Posterior cingulate gyrus (tissue), 11 donors: Measurements from ENCODE around the gene TEX35.

ENCODE experiments used
- DNase-seq, 10 donors: peaks; one replicate each; pipeline versions ENCODE4 v3.0.0 to v3.0.0-alpha.2; 2020 to 2021; ENCODE audit warnings: mixed read lengths in 3 of 10
- intact Hi-C: fragments of 100-400 bp; cut with DNase I; formaldehyde crosslinking; loops from one replicate; pipeline ENCODE4 v1.15.1; 2023

TEX35 gene

DNA sequence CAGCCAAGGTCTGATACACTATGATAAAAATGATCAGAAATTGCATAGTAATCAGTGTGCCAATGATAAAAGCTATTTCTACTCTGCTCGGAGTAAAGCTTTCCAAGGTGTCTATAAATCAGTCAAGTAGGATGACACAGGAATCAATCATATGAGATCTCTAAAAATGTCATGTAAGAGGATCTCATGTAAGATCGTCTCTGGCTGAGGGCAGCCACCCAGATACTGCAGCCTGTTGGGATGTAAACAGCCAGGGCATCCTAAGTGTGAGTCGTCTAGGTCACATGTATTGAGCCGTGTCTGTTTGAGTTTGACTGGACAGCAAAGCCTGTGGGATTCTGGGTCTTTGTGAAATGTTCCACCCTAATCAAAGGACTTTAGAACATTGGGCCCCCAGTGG lies 2.8 kb upstream of the TEX35 start:
- intact Hi-C loops = no loop called here
- DNase-seq = peak in 1 of 10 donors; percentile 25

DNA sequence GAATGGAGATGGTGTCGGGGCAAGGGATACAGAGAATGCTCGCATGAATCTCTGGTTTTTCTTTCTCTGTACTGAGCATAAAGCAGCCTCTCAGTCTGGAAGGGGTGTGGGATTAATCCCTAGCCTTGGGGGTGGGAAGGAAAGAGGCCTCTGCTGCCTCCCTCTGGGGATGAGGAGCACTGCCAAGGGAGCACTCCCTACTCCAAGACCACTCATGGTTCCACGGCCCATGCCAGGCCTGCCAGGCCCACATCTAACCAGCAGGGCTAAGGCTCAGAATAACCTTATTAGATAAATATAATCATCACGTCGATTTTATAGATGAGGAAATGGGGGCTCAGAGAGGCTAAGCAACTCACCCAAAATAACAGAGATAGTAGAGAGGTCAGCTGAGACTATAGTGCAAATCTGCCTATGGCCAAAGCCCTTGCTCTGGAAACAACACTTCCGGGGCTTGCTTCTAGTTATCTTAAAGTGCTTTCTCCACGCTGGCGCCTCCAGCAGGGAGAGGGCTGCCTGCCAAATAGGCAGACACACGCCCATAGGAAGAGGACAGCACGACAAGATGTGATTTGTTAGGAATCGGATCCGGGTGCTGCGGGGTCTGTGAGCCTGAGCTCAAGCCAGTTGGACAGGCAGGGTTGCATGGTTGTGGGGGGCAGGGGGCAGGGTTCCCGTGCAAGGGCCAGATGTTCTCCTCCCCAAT lies 522 bp downstream of the TEX35 start:
- intact Hi-C loops = no loop called here
- DNase-seq = peak in 1 of 10 donors; percentile 86

DNA sequence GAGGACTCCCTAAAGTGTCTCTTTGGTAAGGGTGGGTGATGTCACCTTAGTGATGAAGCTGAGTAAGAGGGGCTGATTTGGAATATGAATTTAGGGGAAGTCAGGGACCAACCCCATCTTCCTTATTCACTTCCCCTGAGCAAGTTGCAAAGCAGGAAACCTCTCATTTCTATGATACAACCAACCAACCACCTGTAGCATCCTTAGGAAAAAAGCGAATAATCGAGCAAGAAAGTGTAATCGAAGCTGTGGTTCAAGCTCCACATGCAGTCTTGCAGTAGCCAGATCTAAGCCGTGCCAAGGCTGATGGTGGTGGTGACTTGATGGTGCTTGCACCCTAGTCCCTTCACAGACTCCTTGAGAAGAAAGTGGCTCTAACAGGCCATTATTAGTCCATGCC lies 3.2 kb downstream of the TEX35 start:
- DNase-seq = no peak
- intact Hi-C loops = no loop called here

DNA sequence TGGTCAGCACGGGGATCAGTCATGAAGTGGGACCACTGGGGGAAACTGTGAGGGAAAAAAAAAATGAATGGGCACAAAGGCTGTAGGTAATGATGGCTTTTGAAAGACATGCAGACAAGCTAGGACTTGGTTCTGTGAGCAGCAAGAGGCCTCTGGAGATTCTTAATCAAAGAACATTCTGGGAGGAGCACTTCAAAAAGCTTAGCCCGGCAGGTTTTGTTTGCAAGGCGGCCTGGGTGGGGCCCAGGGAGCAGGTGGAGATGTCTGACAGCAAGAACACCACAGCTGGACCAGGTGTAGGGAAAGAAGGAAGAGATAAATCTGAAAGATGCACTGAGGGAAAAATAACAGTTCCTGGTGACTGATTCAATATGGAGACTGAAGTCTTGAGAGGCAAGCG lies 6.0 kb downstream of the TEX35 start:
- intact Hi-C loops = no loop called here
- DNase-seq = peak in 1 of 10 donors; percentile 74

DNA sequence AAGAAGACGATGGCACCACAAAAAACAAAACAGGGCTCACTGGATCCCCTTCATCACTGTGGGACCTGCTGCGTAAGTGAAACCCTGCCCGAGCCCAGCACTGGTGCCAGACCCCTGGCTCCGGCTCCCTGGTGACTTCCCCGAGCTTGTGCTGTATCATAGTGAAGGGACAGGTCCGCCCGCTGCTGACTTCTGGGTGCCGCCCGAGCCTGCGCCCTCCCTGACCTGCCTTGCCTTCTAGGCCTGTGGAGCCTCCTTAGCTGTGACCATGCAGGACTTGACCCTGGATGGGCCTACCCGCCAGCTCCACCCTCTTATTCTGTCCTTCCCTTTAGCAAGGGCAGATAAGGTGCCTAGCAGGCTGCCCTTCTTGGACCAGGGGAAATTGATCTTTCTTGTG lies 7.9 kb downstream of the TEX35 start:
- intact Hi-C loops = no loop called here
- DNase-seq = peak in 1 of 10 donors; percentile 62

DNA sequence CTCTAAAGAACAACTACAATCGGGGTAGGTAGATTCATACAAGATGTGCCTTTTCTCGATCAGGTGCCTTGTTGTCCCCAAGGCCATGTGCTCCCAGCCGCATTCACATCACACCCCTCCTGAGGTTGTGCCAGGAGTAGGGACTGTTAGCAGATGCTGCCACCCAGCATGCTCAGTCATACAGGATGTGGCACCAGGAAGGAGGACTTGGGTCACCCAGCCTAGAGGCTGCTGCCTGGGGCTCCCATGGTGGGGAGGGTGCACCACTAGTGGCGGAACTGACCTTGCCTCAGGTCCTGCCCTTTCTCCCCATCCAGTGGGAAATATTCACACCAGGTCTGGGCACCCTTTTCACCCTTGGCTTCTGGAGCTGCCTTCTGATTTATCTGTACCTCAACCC lies 8.3 kb downstream of the TEX35 start:
- intact Hi-C loops = no loop called here

DNA sequence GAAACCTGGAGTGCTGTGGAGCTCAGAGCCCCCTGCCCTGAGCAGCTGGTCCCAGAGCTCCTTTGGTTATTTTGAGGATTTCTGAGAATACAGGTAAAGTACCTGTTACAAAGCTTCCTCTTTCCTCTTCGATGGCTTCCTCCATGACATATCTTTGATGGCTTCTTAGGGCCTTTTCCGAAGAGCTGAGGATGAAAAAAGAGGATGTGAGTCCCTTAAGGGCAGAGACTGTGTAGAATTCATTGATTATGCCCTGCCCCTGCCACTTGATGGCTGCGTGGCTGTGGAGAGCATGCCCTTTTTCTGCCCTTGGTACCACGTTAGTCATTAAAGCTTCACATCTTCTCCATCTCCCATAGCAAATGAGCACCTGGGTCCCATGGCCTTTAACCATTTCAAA lies 14.2 kb downstream of the TEX35 start:
- intact Hi-C loops = no loop called here
- no peak for DNase-seq

More for the DNA sequence above, 8.3 kb downstream of the TEX35 start:
- peak in 1 of 10 donors; percentile 60 for DNase-seq

DNA sequence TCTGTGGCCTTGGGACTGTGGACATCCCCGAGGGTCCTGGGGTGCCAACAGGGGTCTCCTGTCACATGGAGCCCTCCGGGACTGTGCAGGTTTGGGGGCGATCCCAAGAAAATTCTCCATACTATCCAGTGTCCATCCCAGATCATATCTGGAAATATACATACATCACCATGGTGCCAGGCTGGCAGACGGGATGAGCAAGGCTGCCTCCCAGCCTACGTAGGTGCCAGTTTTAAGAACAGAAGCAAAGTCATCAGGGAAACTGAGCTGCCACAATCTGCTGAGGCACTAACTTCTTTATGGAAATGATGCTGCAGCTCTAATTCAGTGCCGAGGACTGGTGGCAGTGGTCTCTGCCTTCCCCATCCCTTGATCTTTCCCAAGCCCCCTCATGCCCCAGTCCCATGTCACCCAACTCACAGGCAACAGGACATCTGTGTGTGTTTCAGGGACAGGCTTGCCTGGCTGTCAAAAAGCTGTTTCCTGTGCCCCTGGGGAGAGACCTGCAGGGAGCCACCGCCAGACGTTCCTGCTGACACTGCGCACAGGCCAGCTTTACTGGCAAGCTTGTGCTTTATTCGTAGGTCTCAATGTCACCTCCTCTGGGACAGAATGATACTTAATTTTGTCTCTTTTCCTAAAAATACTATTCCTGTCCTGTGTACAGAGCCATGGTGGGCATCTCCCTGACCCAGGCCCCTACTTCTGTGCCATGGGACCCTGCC lies 15.5 kb downstream of the TEX35 start:
- intact Hi-C loops = no loop called here
- peak in 2 of 10 donors; percentile 37 to 92 for DNase-seq

DNA sequence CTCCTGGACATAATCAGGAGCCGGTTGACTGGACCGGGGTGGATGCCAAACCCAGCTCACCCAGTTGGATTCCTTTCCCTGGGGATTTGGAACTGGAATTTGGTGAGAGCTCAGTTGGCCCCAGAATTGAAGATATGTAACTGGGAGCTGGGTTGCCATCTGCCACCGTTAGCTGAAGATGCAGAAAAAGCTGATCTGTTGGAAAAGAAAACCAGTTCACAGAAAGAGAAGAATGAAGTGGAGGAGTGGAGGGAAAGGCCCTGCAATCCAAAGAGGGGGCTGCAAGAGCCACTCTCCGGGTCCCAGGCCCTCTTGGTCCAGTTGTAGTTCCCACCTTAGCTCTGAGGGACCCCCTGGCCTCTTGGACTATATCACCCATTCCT lies 16.0 kb downstream of the TEX35 start:
- intact Hi-C loops = no loop called here
- DNase-seq = no peak

DNA sequence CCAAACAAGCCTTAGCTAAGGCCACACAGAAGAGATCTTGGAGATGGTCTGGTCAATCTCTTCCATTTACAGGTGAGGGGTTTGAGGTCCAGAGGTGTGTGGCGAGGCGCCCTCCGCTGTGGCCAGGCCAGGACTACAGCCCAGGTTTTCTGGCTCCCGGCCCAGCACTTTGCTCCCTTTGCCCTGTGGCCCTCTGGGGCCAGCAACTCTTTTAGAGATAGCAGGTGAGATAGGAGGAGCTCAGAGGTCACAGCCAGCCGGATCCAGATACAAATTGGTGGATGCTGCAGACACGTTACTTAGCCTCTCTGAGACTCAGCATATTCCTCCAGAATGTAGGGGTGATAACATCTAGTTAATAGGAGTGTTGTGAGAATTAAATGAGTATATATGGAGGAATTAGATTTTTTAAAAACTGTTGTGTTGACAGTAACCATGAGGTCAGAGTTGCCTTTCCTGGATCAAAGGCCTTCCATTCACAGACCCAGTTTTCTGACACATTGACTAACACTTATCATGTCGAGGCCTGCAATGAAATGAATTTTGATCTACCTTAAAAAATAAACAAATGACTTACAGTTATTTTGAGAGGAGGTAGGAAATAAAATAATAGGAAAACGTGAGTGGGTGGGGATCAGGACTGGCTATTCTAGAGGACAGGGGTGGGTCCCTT lies 16.6 kb downstream of the TEX35 start:
- DNase-seq = no peak
- intact Hi-C loops = no loop called here

DNA sequence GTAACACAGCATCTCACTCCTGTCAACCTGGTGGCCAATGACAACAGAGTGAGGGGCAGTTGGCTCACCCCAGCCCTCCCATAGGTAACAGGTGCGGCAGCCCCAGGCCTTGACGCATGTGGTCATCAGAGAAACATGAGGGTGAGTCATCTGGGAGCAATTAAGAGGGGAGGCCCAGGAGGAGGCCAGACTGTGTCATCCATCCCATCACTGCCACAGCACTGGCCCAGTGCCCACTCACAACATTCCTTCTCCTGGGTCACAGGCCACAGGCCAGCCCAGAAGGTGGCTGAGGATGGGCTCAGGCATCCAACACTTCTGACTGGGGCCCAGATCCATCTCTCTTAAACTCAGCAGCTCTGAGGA lies 17.1 kb downstream of the TEX35 start:
- intact Hi-C loops = no loop called here
- no peak for DNase-seq

DNA sequence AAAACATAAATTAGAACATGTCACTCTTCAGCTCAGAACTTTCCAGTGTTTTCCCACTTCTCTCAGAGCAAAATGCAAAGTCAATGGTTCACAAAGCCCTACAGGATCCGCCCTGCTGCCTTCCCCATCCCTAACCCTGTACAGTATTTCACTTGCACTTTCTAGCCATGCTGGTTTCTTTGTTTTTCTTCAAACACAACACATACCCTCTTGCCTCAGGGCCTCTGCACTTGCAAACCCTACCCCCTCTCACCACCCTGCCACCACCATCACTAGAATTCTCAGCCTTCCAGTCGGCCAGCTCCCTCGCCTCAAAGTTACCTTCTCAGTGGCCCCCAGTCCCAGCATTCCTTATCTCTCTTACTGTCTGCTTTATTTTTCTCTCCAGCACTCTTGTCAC lies 17.6 kb downstream of the TEX35 start:
- DNase-seq = no peak
- intact Hi-C loops = no loop called here

DNA sequence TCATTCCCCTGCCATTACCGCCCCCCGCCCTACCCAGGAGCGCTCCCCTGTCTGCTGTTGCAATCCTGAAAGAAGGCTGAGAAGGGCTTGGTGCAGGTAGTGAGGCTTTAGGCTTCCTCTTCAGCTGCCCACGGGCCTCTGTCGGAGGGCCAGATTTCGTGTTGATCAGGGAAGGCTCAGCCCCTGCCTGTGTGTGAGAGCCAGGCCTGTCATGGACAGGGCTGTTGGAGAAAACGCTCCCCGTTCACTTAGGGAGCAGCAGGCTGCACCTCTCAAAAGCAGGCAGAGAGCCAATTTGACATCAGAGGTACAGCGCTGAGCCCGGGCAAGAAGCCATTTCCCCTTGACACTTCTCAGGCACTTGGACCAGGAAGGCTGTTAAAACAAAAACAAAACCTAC lies 19.0 kb downstream of the TEX35 start:
- intact Hi-C loops = loop anchor here (1.0 to 2.0 kb wide), 2 partner anchors 221 to 471 kb away; no protein-coding TSS in a partner anchor
- no peak for DNase-seq

DNA sequence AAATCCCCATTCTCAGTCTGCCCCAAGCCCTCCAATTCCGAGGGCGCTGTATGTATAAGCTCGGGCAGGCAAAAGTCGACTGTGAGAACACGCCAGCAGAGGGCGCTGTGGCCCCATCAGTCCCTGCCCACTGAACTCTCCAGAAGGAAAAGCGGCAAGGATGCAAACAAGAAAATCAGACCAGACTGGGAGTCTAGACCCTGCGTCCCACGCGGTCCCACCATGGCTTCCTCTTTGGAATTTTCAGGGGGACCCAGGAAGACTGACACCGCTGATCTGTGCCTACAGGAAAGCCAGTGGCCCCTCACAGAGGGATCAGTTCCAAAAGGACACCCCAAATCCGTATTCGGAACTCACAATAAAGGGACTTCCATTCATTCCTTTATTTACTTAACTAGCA lies 19.5 kb downstream of the TEX35 start:
- intact Hi-C loops = loop anchor here (1.0 to 2.0 kb wide), 2 partner anchors 221 to 470 kb away; no protein-coding TSS in a partner anchor

DNA sequence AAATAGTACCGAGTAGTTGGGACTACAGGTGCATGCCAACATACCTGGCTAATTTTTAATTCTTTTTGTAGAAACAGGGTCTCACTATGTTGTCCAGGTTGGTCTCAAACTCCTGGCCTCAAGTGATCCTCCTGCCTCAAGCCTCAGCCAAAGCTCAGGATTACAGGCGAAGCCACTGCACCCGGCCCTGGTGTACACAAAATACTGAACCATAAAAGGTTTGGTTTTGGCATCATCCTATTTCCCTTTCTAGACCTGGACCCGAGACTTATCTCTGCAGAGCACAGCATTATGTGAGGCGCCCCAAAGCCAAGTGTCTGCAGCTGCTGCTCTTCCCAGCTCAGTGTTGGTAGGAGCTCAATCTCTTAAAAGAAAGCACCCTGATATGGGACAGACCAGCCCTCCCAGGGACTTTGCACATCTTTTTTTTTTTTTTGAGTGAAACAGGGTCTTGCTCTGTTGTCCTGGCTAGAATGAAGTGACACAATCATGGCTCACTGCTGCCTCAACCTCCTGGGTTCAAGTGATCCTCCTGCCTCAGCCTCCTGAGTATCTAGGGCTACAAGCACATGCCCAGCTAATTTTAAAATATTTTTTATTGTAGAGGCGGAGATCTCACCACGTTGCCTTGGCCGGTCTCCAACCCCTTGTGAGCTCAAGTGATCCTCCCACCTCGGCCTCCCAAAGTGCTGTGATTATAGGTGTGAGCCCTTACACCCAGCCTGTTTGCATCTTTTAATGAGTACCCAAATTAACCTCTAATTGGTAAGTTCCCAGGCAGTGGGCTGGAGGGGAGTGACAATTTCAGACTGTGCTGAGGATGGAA lies 20.4 kb downstream of the TEX35 start:
- no peak for DNase-seq
- intact Hi-C loops = loop anchor here (2.0 kb wide), 1 partner anchor 469 kb away; no protein-coding TSS in a partner anchor

More for the DNA sequence above, 19.5 kb downstream of the TEX35 start:
- DNase-seq = peak; percentile 71 to 98 (median 88)

DNA sequence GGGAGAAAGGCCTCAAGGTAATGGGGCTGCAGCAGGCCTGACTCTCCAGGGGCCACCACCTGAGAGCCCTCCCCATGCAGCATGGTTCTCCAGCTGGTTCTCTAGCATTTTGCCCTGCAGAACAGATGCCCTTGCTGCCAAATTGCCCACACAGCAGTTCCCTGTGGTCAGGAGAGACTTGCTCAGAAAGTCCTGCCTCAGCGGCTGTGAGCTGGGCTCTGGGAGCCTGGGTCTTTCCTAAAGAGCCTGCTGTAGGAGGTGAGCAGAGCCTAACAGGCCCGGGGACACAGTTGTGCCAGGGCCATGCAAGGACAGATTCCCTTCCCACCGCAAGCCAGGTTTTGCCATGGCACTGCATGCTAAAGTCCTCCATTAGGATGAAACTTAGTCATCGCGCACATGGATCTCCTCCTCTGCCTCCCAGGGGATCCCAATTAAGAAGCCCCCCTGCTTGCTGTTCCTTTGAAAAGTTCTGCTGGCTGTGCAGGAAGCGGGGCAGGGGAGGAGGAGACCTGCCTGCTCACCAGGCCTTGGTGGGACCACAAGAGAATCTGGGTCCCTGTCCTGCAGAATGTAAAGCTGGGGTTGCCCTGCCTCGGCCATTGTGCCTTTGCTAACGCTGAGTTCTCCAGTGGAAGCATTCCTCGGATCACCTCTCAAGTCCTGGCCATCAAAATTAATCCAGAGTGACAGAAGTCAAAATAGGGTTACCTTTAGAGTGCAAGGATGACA lies 21.4 kb downstream of the TEX35 start:
- no peak for DNase-seq
- intact Hi-C loops = no loop called here

DNA sequence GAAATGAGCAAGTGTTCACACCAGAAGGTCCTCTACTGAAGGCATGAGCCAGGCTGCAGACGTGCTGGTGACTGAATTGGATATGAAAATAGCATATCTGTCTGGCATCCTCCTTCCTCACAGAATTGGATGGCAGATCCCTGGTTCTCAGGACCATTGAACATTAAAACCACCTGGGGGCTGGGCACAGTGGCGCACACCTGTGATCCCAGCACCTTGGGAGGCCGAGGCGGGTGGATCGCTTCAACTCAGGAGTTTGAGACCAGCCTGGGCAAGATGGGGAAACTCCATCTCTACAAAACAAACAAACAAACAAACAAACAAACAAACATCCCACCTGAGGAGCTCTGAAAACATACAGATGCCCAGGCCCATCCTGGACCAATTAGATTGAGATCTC lies 23.4 kb downstream of the TEX35 start:
- intact Hi-C loops = no loop called here
- DNase-seq = no peak

DNA sequence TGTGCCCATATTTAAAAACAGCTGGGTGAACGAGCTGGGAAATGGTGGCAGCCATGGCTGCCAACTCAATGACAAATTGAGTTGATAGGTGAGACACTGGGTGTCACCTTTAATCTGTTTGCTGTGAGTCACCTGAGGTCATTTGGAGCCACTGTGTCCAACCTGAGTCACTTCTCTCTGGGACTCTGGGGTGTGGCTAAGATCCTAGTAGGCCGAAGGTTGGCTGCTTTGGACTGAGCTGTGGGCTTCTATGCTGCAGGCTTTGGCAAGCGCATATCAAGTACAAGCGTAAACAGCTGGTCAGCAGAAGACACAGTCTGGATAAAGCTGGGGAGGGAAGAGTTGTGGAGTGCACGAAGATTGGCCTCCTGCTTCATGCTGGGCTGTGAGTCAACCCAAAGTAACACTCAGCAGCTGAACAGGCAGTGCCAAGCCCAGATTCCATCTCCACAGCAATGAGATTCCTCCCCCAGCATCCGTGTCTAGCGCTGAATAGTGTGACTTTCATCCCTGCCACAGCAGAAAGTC lies 24.0 kb downstream of the TEX35 start:
- intact Hi-C loops = no loop called here

DNA sequence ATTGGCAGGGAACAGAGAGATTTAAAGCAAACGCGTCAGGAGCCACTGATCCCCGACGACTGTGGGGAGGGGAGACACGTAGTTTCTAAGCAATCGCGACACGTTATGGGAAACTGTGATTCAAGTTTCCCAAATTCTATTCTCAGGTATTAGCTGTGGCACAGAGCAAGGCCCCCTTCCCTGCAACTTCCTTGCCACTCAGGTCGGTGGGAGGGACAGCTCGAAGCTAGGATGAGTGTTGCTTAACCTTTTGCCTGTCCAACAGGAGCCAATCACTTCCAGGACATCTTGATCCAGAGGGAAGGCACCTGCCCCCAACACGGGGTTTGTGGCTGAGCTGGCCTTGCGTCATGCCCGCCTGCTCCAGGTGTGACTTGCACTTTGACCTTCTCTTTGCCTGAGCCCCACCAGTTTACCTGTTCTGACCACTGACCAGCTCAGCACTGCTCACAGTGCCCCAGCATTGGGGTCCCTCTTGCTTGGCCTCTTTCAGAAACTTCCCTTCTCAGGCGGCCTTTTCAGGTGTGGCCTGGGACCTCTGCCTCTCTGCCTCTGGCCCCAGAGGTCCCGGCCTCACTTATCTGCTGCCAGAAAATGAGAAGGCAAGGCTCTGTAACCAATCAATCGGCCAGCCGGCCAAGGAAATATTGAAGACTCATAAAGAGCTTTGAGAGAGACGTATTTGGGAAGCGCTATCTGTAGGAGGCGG lies 24.6 kb downstream of the TEX35 start:
- intact Hi-C loops = no loop called here

More for the DNA sequence above, 24.0 kb downstream of the TEX35 start:
- peak in 8 of 10 donors; percentile 46 to 93 (median 70) for DNase-seq

More for the DNA sequence above, 24.6 kb downstream of the TEX35 start:
- no peak for DNase-seq
